NCI-H2029 (cell line): ENCODE measurements around the gene DNAH2.

Experiments used
- DNase-seq: peaks from one replicate; lab custom pipeline; 2025; lab: John Stamatoyannopoulos, UW

DNAH2 gene

GRCh38 chr17:7820231-7820630 is 102.7 kb downstream of the DNAH2 start:
- DNase-seq, result no peak

- no peak for DNase-seq
These were observed 104.6 kb downstream of the DNAH2 start for GRCh38 chr17:7822126-7822525.

- DNase-seq, result no peak
These were observed 106.0 kb downstream of the DNAH2 start for GRCh38 chr17:7823581-7824001.

- no peak for DNase-seq
These were observed 106.7 kb downstream of the DNAH2 start for GRCh38 chr17:7824021-7824924.

GRCh38 chr17:7825206-7825990 is 107.9 kb downstream of the DNAH2 start:
- DNase-seq, result no peak

GRCh38 chr17:7830616-7831015 is 113.1 kb downstream of the DNAH2 start:
- no peak for DNase-seq

GRCh38 chr17:7831233-7831632 is 113.7 kb downstream of the DNAH2 start:
- DNase-seq, result no peak

- no peak for DNase-seq
These were observed 114.9 kb downstream of the DNAH2 start for GRCh38 chr17:7832431-7832830.

- DNase-seq, result no peak
These were observed 115.7 kb downstream of the DNAH2 start for GRCh38 chr17:7833011-7833794.

- peak; percentile 76 for DNase-seq
These were observed 116.4 kb downstream of the DNAH2 start, which contains the start of gene KDM6B for GRCh38 chr17:7833795-7834541. Gene KDM6B (plus strand): TSS chr17:7834217. CDS start chr17:7845555, 11,338 bp downstream.

- DNase-seq, result peak; percentile 25
These were observed 117.0 kb downstream of the DNAH2 start for GRCh38 chr17:7834542-7834956.

- peak; percentile 84 for DNase-seq
These were observed 117.6 kb downstream of the DNAH2 start for GRCh38 chr17:7834957-7835813.

GRCh38 chr17:7835814-7836595 is 118.5 kb downstream of the DNAH2 start:
- peak; percentile 33 for DNase-seq

- peak; percentile 95 for DNase-seq
These were observed 119.3 kb downstream of the DNAH2 start for GRCh38 chr17:7836596-7837407.

GRCh38 chr17:7837408-7838088 is 120.0 kb downstream of the DNAH2 start:
- DNase-seq, result no peak

GRCh38 chr17:7838090-7839075 is 120.8 kb downstream of the DNAH2 start:
- peak; percentile 34 for DNase-seq
